Measurements from ENCODE around the gene CADM1.

CADM1 gene

DNA sequence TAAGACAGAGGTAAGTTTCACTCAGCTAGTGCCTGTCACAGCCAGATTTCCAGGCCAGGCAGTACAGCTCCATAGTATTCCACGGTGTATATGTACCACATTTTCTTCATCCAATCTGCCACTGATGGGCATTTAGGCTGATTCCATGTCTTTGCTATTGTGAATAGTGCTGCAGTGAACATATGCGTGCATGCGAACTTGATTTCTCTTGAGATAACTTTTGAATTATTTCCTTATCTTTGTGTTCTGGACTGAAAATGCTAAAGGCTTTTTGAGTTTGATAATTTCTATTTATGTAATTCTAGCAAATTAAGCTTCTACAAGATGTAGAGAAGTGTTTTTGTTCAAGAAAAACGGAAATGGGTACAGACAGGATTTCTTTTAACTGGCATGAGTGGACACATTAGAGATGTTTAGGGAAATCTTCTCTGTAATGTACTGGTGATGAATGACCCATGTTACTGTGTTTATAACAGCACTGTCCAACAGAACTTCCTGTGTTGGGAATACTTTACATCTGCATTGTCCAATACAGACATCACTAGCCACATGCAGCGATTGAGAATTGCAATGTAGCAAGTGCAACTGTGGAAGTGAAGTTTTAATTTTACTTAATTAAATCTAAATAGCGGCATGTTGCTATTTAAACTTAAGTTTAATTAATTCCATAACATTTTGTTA lies 151.3 kb downstream of the CADM1 start:
- DNase-seq (ENCODE audit: low read depth), result no peak

DNA sequence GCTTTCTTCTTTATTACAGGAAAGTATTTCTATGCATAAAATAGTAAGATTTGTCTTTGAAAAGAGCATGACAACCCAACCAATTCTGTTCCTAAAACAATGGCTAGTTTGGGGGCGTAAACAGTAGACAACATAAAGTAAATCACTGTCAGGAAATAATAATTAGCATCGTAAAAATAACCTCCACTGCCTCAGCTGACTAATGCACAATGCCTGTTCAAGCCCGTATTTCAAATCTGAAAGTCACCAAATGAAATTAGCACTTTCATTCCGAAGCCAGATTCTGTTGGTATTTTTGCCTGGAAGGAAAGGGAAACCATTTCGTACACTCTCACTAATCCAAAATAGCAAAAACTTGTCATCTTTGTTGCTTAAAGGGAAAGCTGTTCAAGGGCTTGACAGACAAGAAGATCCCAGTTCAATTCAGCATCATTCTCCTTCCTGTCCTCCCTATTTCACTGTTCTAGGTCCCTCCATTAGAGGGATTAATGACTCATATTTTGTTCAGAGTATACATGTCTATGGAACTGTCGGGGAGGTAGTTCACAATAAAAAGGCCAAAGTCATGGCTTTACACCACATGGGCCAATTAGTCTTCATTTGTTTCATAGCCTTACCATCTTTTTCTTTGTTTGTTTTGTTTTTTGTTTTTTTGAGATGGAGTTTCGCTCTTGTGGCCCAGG lies 154.7 kb downstream of the CADM1 start:
- no peak for DNase-seq (ENCODE audit: low read depth)

DNA sequence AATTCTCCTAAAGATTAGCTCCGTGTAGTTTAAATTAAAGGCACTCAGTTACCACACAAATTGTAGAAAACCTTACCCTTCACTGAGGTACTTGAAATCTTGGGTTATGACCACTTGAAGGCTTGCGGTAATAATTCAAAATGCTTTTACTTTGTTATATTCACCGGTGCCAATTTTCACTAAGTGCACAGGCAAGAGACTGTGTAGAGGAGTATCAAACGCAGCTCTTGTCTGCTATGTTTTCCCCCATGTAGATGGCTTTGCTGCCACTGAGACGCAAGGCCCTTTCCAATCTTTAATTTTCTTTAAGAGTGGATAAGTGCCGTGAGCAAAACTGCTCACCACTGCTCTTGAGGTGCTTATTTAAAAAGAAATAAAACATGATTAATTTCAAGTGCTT lies 155.8 kb downstream of the CADM1 start:
- no peak for DNase-seq (ENCODE audit: low read depth)

DNA sequence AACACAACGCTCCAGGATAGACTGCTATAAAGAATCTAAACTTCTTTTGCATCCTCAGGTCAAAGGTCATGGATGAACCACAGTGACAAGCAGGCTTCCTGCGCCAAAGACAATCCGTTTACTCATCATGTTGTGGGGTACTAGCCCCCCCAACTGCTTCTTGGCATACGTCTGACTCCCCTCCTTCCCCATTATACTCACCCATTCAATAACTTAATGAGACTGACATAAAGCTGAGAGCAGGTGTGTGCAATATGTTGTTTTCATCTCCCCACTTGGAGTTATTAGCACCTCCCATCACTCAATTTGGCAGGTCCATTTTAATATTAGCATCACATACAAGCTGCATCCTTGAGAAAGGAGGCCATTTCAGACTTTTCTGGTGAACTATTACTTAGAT lies 157.1 kb downstream of the CADM1 start:
- no peak for DNase-seq (ENCODE audit: low read depth)

DNA sequence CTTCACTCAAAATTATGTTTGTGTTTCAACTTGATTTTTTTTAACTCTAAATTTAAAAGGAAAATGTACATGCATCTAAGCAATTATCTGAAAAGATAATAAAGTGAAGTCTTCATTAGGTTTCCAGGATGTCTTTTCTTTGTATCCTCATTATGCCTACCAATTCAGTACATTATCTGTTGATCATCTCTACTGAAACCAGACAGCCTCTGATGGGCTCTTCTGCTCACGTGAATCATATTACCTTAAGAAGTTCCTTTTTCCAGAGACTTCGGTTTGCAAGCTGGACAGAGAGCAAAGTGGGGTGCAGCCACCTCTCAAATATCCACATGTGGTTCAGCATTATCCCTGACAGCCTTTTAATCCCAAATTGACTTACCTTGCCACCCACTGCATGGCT lies 158.4 kb downstream of the CADM1 start:
- no peak for DNase-seq (ENCODE audit: low read depth)

DNA sequence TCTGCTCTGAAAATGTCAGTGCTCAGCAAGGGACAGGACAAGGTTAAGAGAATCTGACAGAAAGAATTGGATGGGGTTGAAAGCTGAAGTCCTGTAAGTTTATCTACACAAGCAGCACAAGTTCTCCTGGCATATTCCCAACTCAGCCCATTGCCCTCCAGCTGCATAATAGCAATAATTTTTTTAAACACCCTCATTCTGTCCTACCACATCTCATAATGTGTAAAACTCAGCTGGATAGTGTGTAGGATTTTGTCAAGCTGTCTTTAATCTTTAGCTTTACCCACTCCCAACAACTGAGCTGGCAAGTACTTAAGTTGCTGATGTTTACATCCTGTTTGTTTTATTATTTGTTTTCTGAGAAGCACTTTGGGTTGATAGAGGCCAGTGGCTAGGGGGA lies 158.9 kb downstream of the CADM1 start:
- no peak for DNase-seq (ENCODE audit: low read depth)

DNA sequence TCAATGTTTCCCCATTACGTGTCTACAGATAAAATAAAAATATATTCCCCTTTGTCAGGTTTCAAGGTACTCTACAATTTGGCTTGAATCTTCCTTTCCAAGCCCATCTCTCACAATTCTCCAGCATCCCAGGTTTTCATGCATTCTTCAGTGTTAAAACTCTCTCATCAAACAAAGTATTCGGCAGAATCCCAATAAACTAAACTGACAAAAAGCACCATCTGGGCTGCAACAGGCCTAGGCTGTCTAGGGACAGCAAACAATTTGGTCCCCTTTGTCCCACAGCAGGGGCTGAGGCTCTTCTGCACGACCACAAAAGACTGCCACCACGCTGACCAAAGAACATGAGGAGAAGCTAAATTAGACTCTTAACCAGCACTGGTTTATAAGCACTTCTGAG lies 159.4 kb downstream of the CADM1 start:
- DNase-seq (ENCODE audit: low read depth), result no peak

DNA sequence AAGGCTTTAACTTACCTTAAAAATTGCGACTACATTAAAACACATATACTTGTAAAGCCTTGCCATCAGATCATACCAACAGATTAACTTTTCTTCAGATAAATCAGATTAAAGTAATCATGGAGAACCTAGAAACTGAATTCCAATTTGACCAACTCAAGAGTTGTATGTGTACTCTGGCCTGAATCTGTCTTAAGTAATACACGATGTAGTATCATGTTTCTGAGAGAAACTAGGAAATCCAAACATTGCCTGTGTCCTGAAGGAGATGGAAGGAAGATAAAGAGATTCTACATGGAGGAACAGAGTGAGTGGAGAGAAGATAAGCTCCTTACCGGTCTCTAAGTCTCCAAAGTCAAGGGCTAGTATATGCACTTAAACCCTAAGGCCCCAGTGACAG lies 162.1 kb downstream of the CADM1 start:
- DNase-seq (ENCODE audit: low read depth), result no peak

DNA sequence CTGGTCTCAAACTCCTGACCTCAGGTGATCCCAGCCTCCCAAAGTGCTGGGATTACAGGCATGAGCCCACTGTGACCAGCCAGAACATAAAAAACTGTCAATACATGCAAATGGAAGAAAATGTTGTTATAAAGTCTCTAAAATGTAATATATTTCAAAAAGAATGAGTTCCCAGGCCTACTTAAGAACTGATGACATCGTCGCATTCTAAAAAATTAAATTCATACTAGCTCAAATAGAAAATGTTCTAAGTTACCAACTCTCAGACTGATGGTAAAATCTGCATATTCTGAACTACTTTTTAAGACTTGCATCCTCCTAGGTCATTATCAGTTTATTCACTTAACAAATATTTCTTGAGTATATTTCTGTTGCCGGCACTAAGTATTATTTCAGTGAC lies 163.3 kb downstream of the CADM1 start:
- no peak for DNase-seq (ENCODE audit: low read depth)

DNA sequence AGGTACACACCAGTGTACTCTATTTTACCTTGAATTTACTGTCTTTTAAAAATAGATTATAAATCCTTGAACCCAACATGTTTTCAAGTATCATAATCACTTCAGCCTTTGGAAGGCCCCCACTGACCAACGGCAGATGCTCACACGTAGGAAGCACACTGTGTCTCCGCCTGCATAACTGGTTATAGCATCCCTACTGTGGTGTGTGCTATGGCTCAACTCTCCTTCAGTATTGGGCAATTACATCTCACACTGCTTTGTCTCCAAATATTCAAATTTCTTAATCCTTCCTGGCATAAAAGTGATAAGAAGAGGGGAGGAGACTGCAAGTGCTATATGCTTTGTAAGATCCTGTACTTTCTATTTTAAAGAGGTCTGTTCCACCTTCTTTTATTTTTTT lies 165.7 kb downstream of the CADM1 start:
- no peak for DNase-seq (ENCODE audit: low read depth)

DNA sequence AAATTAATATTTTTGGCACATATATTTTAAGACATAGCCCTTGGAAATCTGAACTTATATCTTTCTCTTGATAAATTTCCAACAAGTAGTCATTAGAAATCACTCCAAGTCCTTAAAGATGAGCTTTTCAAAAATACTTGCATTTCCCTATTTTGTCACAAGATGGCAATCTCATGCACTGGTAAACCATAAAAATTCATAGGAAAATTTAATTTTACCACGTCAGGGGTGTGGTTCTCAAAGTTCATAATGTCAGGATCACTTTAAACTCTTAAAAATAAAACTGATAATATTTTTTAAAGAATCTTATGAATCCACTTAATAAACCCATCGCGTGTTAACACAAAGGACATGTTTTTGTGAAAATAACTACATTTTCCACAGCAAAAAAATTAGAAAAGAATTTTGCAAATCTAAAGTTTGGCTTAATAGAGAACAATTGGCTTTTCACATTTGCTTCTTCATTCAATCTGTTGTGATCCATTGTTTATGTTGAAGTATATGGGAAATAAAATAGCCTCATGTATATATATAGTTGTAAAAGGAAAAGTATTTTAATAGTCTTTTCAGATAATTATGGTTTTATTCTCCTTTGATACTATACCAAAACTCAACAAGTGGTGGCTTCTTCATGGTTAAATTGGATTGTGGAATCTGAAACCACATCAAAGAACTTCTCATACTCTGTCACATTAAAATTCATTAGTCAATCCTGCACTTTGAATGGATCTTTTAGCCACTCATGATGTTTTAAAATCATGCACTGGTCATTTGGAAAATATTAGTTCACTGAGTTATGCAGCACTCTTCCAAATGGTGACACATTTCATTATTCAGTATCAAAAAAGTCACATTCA lies 169.1 kb downstream of the CADM1 start:
- DNase-seq (ENCODE audit: low read depth), result peak; percentile 6

DNA sequence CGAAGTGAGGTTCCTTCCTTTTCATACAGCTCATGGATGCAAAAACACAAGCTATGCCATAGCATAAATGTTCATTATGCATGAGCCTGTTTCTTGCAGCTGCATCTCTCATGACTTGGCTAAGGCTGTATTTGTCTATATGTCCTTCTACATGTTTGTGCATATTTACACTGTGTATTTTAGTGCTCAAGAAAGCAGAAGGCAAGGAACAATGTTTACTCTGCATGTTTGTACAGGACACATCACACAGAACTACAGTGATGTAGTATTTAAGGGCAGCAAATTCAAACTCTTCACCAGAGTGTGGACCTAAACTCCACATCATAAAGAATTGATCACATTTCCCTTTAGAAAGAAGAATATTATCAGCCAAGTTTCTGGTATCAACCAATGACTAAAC lies 170.3 kb downstream of the CADM1 start:
- DNase-seq (ENCODE audit: low read depth), result no peak

DNA sequence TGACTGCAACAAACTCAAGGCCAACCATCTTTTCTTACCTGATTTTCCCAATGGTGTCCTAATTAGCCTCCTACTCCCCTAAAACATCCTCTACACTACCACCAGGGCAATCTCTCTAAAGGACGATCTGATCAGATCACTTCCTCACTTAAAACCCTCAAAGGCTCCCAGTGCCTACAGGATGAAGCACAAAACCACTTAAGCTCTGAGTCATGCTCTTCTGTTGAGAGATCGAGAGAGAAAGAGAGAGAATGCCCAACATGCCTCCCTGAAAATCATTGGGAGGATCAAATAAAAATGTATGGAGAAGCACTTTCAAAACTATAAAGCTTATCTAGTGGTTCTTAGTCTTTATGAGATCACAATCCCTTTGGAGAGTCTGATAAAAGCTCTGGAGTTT lies 171.1 kb downstream of the CADM1 start:
- DNase-seq (ENCODE audit: low read depth), result peak; percentile 27

DNA sequence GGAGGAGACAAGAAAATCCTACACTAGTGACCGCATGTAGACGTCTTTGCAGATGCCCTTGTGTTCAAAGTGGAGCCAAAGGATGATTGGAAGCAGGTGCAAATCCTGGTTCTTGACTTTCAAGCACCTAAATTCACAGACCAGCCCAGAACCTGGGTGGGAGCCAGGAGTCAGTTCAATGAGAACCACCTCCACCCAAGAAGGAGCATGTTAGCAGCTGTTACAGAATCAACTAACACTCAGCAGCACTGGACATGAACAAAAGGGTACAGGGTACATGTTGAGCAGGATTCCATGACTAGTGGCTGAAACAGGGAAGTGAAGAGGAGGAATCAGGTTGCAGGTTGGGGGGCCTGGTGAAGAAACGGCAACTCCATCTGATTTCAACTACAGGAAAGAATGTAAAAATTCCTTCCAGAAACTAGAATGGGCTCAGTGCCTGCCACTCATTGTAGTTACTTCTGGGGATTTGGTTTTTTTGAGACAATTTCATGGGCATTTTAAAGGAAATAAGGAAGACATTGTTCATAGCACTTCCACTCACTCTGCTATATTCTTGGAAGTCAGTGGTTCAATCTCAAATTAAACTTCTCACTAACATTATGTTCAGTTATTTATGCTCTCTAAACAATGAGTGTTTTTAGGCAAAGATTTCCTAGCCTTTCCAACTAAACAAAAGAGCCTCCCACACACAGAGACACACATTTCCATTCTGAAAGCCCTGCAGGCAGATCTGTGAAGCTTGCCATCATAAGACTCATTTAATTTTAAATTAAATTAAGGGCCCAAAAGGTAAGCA lies 173.3 kb downstream of the CADM1 start:
- no peak for DNase-seq (ENCODE audit: low read depth)

DNA sequence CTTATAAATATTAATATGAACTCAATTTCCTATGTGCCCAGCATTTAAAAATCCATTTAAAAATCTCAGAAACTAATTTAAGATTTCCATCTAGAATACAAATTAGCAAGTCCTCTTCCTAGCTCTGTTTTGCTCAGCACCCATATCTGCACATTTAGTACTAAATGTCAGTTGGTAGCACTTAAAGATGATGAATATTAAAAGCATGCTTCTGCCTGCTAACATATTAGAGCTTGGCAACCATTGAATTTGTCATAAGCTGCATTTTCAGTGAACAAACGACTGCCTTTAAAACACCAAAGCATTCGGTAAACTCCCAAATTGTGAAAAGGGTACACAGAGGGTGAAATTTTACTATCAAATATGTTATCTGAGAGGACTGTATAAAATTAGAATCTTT lies 177.7 kb downstream of the CADM1 start:
- no peak for DNase-seq (ENCODE audit: low read depth)

DNA sequence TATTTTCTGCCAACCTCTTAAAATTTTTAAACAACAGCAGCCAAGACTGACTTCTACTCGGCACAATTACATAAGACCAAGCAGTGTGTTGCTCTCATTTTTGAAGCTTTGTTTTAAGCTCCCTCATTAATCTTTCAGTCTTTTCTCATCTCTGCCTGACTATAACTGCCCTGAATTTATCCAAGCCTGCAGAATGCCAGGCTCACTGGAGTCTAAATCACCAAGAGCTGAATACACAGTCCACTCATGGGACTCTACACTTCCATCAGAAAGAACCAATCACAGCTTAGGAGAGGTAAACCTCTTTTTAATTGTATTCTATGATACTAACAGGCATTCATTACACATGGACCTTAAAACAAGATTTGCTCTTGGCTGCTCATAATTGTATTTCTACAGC lies 178.7 kb downstream of the CADM1 start:
- no peak for DNase-seq (ENCODE audit: low read depth)

DNA sequence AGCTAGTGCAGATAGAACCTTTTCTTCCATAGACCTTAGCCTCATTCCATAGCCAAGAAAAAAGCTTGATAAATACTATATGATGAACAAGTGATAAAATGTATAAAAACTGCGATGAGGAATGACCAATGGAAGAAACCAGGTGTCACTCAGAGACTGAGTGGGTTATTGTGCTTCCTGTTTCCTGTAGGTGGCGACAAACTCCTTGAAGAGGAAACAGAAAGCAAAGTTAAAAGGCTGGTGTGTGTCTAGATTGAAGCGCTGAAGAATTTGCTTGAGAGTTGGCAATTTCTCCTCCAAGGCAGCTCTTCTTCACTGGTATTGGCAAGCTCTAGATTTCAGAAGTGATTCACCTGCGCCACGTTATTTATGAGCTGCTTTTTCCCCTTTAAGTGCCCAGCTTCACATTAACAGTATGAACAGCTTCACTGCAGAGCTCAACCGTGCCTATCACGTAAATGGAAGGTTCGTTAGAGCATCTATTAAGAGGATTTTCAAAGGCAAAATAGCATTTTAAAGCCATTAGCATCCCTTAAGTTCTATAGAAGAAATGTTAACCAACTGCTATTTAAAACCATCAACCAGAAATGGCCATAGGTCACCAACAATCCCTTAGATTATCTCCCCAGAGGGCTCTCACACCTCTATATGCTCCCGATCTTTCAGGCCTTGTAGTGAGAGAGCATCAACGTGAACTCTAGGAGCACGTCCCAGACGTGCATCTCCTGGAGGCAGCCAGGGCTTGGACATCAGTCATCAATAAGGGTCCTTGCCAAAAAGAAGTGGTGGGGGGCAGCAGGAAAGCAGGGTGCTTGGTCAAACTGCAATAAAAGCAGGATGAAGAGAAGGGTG lies 179.4 kb downstream of the CADM1 start:
- DNase-seq (ENCODE audit: low read depth), result no peak

DNA sequence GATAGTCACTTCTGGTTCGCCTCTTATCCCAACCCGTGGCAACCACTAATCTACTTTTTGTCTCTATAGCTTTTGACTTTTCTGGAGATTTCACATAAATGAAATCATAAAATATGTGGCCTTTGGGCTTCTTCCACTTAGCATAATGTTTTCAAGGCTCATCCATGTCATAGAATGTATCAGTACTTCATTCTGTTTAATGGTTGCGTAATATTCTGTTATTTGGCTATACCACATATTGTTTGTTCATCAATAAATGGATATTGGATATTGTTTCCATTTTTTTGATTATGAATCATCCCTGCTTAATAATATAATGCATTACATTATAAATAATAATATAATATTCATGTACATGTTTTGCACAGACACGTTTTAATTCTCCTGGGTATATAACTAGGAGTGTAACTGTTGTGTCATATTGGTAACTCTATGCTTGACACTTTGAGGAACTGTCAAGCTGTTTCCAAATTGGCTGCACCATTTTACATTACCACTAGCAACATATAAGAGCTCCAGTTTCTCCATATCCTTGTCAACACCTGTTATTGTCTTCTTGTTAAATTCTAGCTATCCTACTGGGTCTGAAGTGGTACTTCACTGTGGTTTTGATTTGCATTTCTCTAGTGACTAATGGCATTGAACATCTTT lies 181.5 kb downstream of the CADM1 start:
- DNase-seq (ENCODE audit: low read depth), result no peak

DNA sequence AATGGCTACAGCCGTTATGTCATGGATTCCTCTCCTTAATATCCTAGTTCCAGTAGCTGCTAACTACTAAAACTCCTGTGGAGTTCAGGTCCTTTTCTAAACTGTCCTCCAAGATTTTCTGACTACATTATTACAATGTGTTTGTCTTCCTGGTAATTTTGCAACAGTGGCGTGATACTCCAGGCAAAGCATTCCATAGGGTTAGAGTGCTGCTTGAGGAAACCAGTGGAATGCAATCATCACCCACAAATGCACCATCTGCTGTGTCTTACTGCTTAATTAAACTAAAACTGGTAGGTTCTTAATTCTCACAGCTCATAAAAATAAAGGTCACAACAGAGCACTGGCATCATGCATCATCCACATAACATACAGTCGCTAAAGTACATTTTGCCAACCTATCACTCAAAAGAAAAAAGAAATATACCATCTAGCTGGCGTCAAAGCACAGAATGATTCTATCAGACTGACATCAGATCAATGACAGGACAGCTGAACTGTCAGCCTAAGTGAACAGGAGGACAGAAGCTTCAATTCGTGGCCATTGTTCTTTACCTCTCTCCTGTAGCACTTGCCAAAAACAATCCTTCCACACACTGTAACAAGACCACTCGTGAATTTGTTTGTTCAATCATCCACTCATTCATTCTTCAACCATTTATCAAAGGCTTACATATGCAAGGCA lies 182.5 kb downstream of the CADM1 start:
- no peak for DNase-seq (ENCODE audit: low read depth)
